ENCODE data around the gene MACROD1.

The MACROD1 gene

GRCh38 chr11:64072871-64073270, 93.0 kb downstream of the MACROD1 start:
- DNase-seq = no peak
- no peak for TF ChIP-seq POLR2A (IDR thresholded peaks at IDR 0.05; ENCODE audit: low read length)
- no peak for TF ChIP-seq GATA1 (IDR thresholded peaks at IDR 0.05; ENCODE audit: low read depth, low read length)

- TF ChIP-seq GATA1 (IDR thresholded peaks at IDR 0.05; ENCODE audit: low read depth, low read length) (no peak), POLR2A (IDR thresholded peaks at IDR 0.05; ENCODE audit: low read length) (no peak)
Measured at GRCh38 chr11:64072403-64072802, 93.5 kb downstream of the MACROD1 start.

GRCh38 chr11:64071849-64072248, 94.1 kb downstream of the MACROD1 start:
- TF ChIP-seq POLR2A (IDR thresholded peaks at IDR 0.05; ENCODE audit: low read length) = no peak
- no peak for TF ChIP-seq GATA1 (IDR thresholded peaks at IDR 0.05; ENCODE audit: low read depth, low read length)
- DNase-seq = no peak

More at GRCh38 chr11:64072403-64072802, 93.5 kb downstream of the MACROD1 start:
- no peak for DNase-seq

- TF ChIP-seq GATA1 (IDR thresholded peaks at IDR 0.05; ENCODE audit: low read depth, low read length) = no peak
- no peak for TF ChIP-seq POLR2A (IDR thresholded peaks at IDR 0.05; ENCODE audit: low read length)
- DNase-seq = no peak
Measured at GRCh38 chr11:64070314-64070681, 95.6 kb downstream of the MACROD1 start.

- no peak for DNase-seq
- no peak for TF ChIP-seq GATA1 (IDR thresholded peaks at IDR 0.05; ENCODE audit: low read depth, low read length)
- TF ChIP-seq POLR2A (IDR thresholded peaks at IDR 0.05; ENCODE audit: low read length) = no peak
Measured at GRCh38 chr11:64069401-64070313, 96.3 kb downstream of the MACROD1 start.

- no peak for TF ChIP-seq GATA1 (IDR thresholded peaks at IDR 0.05; ENCODE audit: low read depth, low read length)
- TF ChIP-seq POLR2A (IDR thresholded peaks at IDR 0.05; ENCODE audit: low read length) = no peak
- no peak for DNase-seq
Measured at GRCh38 chr11:64068705-64069400, 97.1 kb downstream of the MACROD1 start.

- no peak for DNase-seq
- TF ChIP-seq GATA1 (IDR thresholded peaks at IDR 0.05; ENCODE audit: low read depth, low read length) (no peak), POLR2A (IDR thresholded peaks at IDR 0.05; ENCODE audit: low read length) (no peak)
Measured at GRCh38 chr11:64067230-64067993, 98.5 kb downstream of the MACROD1 start.

GRCh38 chr11:64065712-64066111, 100.2 kb downstream of the MACROD1 start:
- no peak for DNase-seq
- TF ChIP-seq POLR2A (IDR thresholded peaks at IDR 0.05; ENCODE audit: low read length) (no peak), GATA1 (IDR thresholded peaks at IDR 0.05; ENCODE audit: low read depth, low read length) (no peak)

- TF ChIP-seq GATA1 (IDR thresholded peaks at IDR 0.05; ENCODE audit: low read depth, low read length) = no peak
- no peak for TF ChIP-seq POLR2A (IDR thresholded peaks at IDR 0.05; ENCODE audit: low read length)
Measured at GRCh38 chr11:64065141-64065465, 100.8 kb downstream of the MACROD1 start.

GRCh38 chr11:64064374-64065140, 101.4 kb downstream of the MACROD1 start:
- DNase-seq = no peak
- no peak for TF ChIP-seq POLR2A (IDR thresholded peaks at IDR 0.05; ENCODE audit: low read length)
- TF ChIP-seq GATA1 (IDR thresholded peaks at IDR 0.05; ENCODE audit: low read depth, low read length) = no peak

More at GRCh38 chr11:64065141-64065465, 100.8 kb downstream of the MACROD1 start:
- DNase-seq = no peak

GRCh38 chr11:64063777-64064176, 102.1 kb downstream of the MACROD1 start:
- TF ChIP-seq POLR2A (IDR thresholded peaks at IDR 0.05; ENCODE audit: low read length) (no peak), GATA1 (IDR thresholded peaks at IDR 0.05; ENCODE audit: low read depth, low read length) (no peak)
- DNase-seq = no peak

- no peak for DNase-seq
- TF ChIP-seq POLR2A (IDR thresholded peaks at IDR 0.05; ENCODE audit: low read length) (no peak), GATA1 (IDR thresholded peaks at IDR 0.05; ENCODE audit: low read depth, low read length) (no peak)
Measured at GRCh38 chr11:64062185-64063039, 103.5 kb downstream of the MACROD1 start.

All from erythroblast (primary cell).